Measurements from ENCODE around the gene USP21. TPM values are rescaled to one million over a fixed set of nuclear protein-coding genes. Genes with fewer than 3 reads are reported as not detected.
A peak's percentile ranks its signal among the peaks of the same experiment; 100 is the strongest.

The USP21 gene
- total RNA-seq, 2 experiments from 2014 or later: 29.2 to 32.0 TPM

DNA sequence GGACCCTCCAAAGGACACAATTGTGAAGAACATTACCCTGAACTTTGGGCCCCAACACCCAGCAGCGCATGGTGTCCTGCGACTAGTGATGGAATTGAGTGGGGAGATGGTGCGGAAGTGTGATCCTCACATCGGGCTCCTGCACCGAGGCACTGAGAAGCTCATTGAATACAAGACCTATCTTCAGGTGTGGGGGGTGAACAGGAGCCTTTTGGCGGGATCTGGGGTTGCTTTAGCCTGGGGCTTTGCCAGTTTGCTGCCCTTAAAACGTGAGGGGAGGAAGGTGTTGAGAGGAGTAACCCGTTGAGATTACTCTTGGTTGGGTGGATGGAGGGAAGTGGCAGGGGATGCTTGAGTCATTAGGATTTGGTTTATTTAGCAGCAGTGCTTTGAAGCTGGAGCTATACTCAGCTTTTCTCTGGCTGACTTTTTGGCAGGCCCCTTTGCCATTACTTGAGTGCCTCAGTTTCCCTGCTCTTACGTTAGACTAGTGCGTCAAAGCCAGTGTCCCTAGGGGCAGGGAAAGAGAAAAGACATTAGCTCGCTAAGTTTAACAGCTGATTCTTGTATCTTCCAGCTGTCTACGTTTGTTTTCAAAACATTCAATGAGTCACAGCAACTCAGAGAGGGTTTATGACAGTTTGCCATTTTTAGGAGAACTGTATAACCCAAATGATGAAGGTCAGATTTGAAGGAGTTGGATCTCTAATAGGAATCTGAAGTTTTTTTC lies 47.3 kb downstream of the USP21 start:
- no peak overlapping the region for H3K4me3 Mint-ChIP-seq
- H3K4me1 Mint-ChIP-seq (ENCODE audit: low read depth): peaks cover 59% of the 10 kb centered on the region
- no peak for ATAC-seq
- H3K27ac Mint-ChIP-seq: peak overlapping the region; percentile 67
- CTCF ChIA-PET: interaction anchor here (0.7 to 18.1 kb wide), 6 partner anchors 15 to 175 kb away, joined by 3 to 331 read pairs (median 10); partner anchors contain the start of genes APOA2, FCER1G, PPOX and TOMM40L
- H3K36me3 Mint-ChIP-seq (ENCODE audit: low read depth): peaks cover 67% of the 10 kb centered on the region
- no peaks in the 10 kb centered on the region for H3K27me3 Mint-ChIP-seq (ENCODE audit: low read depth)
- H3K9me3 Mint-ChIP-seq (ENCODE audit: insufficient read depth): no peaks in the 10 kb centered on the region
- no peak for DNase-seq
- POLR2A ChIA-PET: interaction anchor here (0.8 to 1.2 kb wide), 3 partner anchors 18 to 30 kb away, joined by 3 to 4 read pairs (median 4); no protein-coding TSS in a partner anchor

DNA sequence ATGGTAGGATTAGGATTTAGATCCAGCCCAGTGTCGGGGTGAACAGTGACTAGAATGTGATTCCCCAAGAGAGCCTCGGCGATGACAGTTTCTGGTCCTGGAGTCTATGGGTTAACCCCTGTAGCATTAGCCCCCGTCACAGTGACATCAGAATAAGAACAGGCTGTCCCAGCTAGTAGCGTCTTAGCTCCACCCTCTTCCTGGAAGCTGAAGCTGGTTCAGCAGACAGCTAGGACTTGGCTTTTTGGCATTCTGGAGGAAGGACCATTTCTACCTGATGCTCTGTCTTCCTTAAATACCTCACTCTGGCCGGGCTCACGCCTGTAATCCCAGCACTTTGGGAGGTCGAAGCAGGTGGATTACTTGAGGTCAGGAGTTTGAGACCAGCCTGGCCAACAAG lies 47.9 kb downstream of the USP21 start:
- peak overlapping the region; percentile 7 for H3K27ac Mint-ChIP-seq
- CTCF ChIA-PET: interaction anchor here (0.7 to 18.1 kb wide), 5 partner anchors 15 to 175 kb away, joined by 3 to 331 read pairs (median 13); partner anchors contain the start of genes APOA2, FCER1G, PPOX and TOMM40L
- DNase-seq: no peak
- peaks cover 55% of the 10 kb centered on the region for H3K4me1 Mint-ChIP-seq (ENCODE audit: low read depth)
- H3K9me3 Mint-ChIP-seq (ENCODE audit: insufficient read depth): no peaks in the 10 kb centered on the region
- POLR2A ChIA-PET: no interaction called here
- ATAC-seq: no peak
- no peak overlapping the region for H3K4me3 Mint-ChIP-seq
- H3K27me3 Mint-ChIP-seq (ENCODE audit: low read depth): no peaks in the 10 kb centered on the region
- H3K36me3 Mint-ChIP-seq (ENCODE audit: low read depth): peaks cover 72% of the 10 kb centered on the region

DNA sequence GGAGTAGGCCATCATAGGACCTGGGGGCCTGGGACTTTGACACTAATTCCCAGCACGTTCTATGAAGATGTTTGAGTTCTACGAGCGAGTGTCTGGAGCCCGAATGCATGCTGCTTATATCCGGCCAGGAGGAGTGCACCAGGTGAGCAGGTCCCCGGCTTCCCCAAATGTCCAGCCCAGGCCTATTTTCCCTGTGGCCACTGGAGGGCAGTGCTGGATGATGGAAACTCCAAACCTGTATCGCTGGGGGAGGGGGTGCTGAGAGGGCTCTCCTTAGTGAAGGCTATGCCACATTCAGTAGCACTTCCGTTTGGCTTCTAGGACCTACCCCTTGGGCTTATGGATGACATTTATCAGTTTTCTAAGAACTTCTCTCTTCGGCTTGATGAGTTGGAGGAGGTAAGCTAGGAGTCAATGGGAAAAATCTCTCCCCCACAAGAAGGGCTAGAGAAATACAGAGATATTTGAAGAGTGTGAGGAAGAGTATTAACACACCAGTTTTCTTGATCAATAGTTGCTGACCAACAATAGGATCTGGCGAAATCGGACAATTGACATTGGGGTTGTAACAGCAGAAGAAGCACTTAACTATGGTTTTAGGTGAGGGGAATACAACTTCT lies 50.6 kb downstream of the USP21 start:
- Mint-ChIP-seq H3K4me1 (ENCODE audit: low read depth) (peaks cover 48% of the 10 kb centered on the region), H3K36me3 (ENCODE audit: low read depth) (peaks cover 73% of the 10 kb centered on the region), H3K27me3 (ENCODE audit: low read depth) (no peaks in the 10 kb centered on the region), H3K9me3 (ENCODE audit: insufficient read depth) (no peaks in the 10 kb centered on the region), H3K4me3 (no peak overlapping the region), H3K27ac (peak overlapping the region; percentile 57)
- peak; percentile 89 for ATAC-seq
- DNase-seq: peak; percentile 84
- CTCF ChIA-PET: interaction anchor here (0.7 to 18.1 kb wide), 12 partner anchors 8 to 173 kb away, joined by 3 to 331 read pairs (median 8); partner anchors contain the start of genes APOA2, FCER1G, NDUFS2 and PPOX
- POLR2A ChIA-PET: interaction anchor here (1.0 to 3.2 kb wide), 2 partner anchors 8 to 96 kb away, joined by 3 to 24 read pairs; partner anchors contain the start of gene NDUFS2

DNA sequence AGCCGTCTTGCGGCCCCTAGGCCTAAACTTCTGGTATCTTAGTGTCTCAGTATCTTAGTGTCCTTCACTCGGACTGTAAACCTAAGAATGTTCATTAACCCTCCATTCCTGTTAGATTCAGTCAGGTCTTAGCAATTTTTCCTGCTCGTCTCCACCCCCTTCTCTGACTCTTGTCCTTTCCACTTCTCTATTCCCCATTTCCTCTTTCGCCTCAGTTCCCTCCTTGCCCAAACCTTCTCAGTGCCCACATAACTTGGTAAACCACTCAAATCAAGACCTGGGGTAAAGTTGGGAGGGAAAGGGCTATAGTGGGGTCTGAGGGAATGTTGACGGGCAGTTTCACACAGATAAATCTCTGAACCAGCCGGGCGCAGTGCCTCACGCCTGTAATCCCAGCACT lies 55.1 kb downstream of the USP21 start:
- ATAC-seq (no peak), DNase-seq (no peak)
- ChIA-PET CTCF (interaction anchor here (3.1 to 17.9 kb wide), 2 partner anchors 9 to 12 kb away, joined by 48 to 331 read pairs; partner anchors contain the start of genes ADAMTS4, NDUFS2 and TOMM40L), POLR2A (no interaction called here)
- Mint-ChIP-seq H3K4me1 (ENCODE audit: low read depth) (peaks cover 57% of the 10 kb centered on the region), H3K27ac (peak overlapping the region; percentile 8), H3K9me3 (ENCODE audit: insufficient read depth) (no peaks in the 10 kb centered on the region), H3K36me3 (ENCODE audit: low read depth) (peaks cover 49% of the 10 kb centered on the region), H3K27me3 (ENCODE audit: low read depth) (no peaks in the 10 kb centered on the region), H3K4me3 (no peak overlapping the region)

DNA sequence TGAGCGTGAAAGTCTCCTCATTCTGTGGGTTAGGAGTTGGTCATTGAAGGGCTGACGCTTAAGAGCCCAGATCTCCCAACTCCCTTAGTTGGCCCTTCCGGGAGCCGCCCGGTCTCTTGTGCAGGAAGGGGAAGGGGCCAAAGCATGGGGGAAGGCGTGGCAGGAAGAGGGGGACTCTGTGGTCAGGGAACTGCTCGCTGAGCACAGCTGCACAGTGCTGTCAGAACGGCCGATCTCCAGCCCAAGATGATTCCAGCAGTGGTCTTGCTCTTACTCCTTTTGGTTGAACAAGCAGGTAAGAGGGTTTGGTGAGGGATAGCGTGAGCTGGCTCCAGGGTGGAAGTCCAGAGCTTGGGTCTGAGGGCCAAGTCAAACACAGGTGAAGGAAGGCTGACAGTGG lies 55.8 kb downstream of the USP21 start, which contains the start of gene FCER1G:
Gene FCER1G, plus strand, starts transcription at position 220 of the 400 bp plus-strand sequence. Its CDS starts 27 bp downstream, at position 247.
- ATAC-seq: peak; percentile 37
- peaks cover 50% of the 10 kb centered on the region for H3K4me1 Mint-ChIP-seq (ENCODE audit: low read depth)
- peak within 1 kb of the TSS; percentile 84 for H3K27ac Mint-ChIP-seq
- CTCF ChIA-PET: interaction anchor here (1.0 to 17.9 kb wide), 4 partner anchors 10 to 167 kb away, joined by 3 to 331 read pairs (median 29); partner anchors contain the start of genes ADAMTS4, NDUFS2 and TOMM40L
- peak within 1 kb of the TSS; percentile 70 for H3K4me3 Mint-ChIP-seq
- no peak for DNase-seq
- H3K9me3 Mint-ChIP-seq (ENCODE audit: insufficient read depth): no peaks in the 10 kb centered on the region
- POLR2A ChIA-PET: interaction anchor here (1.0 to 3.1 kb wide), 3 partner anchors 11 to 39 kb away, joined by 3 to 16 read pairs (median 7); partner anchors contain the start of genes NDUFS2 and TOMM40L
- peaks cover 42% of the 10 kb centered on the region for H3K36me3 Mint-ChIP-seq (ENCODE audit: low read depth)
- no peaks in the 10 kb centered on the region for H3K27me3 Mint-ChIP-seq (ENCODE audit: low read depth)

Other genes starting within 250 kb of the USP21 start
- not detected for gene ITLN2, start 204.7 kb upstream of the USP21 start, total RNA-seq
- gene F11R, start 138.3 kb upstream of the USP21 start, total RNA-seq: 10 to 100 TPM; 13.7 to 18.4 TPM
- 10 to 100 TPM; 63.2 to 63.3 TPM for gene TSTD1, start 120.5 kb upstream of the USP21 start, total RNA-seq
- 10 to 100 TPM; 81.6 to 83.2 TPM for gene USF1, start 113.5 kb upstream of the USP21 start, total RNA-seq
- 100 to 1,000 TPM; 277 to 281 TPM for gene ARHGAP30, start 89.6 kb upstream of the USP21 start, total RNA-seq
- not detected for gene NECTIN4, start 69.9 kb upstream of the USP21 start, total RNA-seq
- gene KLHDC9, start 61.1 kb upstream of the USP21 start, total RNA-seq: under 1 TPM; 0.61 to 0.91 TPM
- 10 to 100 TPM; 66.3 to 68.0 TPM for gene PFDN2, start 41.5 kb upstream of the USP21 start, total RNA-seq
- gene NIT1, start 41.4 kb upstream of the USP21 start, total RNA-seq: 10 to 100 TPM; 34.1 to 35.2 TPM
- 10 to 100 TPM; 34.5 to 36.3 TPM for gene DEDD, start 26.8 kb upstream of the USP21 start, total RNA-seq
- gene UFC1, start 5.5 kb upstream of the USP21 start, total RNA-seq: 100 to 1,000 TPM; 103 to 104 TPM
- gene PPOX, start 6.9 kb downstream of the USP21 start, total RNA-seq: 10 to 100 TPM; 37.7 to 38.5 TPM
- 10 to 100 TPM; 34.2 to 37.0 TPM for gene B4GALT3, start 18.0 kb downstream of the USP21 start, total RNA-seq
- gene ADAMTS4, start 39.6 kb downstream of the USP21 start, total RNA-seq: 1 to 10 TPM in 1 of 2 experiments, under 1 TPM in 1; 0.82 to 2.1 TPM
- 10 to 100 TPM; 73.6 to 76.8 TPM for gene NDUFS2, start 42.9 kb downstream of the USP21 start, total RNA-seq
- 10 to 100 TPM; 12.0 to 14.0 TPM for gene FCER1G, start 55.8 kb downstream of the USP21 start, total RNA-seq
- not detected for gene APOA2, start 64.1 kb downstream of the USP21 start, total RNA-seq
- gene TOMM40L, start 66.6 kb downstream of the USP21 start, total RNA-seq: 10 to 100 TPM; 19.1 to 22.0 TPM
- not detected for gene NR1I3, start 78.7 kb downstream of the USP21 start, total RNA-seq
- gene PCP4L1, start 99.2 kb downstream of the USP21 start, total RNA-seq: under 1 TPM; 0.34 to 0.40 TPM
- gene MPZ, start 150.5 kb downstream of the USP21 start, total RNA-seq: 1 to 10 TPM; 2.8 to 3.4 TPM
- gene SDHC, start 154.9 kb downstream of the USP21 start, total RNA-seq: 100 to 1,000 TPM; 151 to 163 TPM
- not detected for gene CFAP126, start 208.4 kb downstream of the USP21 start, total RNA-seq

All from activated CD8-positive, alpha-beta T cell treated with anti-CD3 and anti-CD28 coated beads, Interleukin-2, amount 10 ng/mL, durations not matched to agents 7 days and 5 days (primary cell).